SK-N-MC (cell line): ENCODE measurements around the gene FSCN2.
"Not testable (repeated sequence)": the region's sequence is repeated elsewhere in the genome, so short reads cannot be mapped to it uniquely, and the experiment has no call there.

Experiments
- DNase-seq: peaks from one replicate; pipeline ENCODE4 v3.0.0-alpha.2; 2011; ENCODE audit warnings: low read depth, low spot score
- H3K27ac ChIP-seq: fragments of 200-600 bp; sonication (generic); 2 replicates; pipeline ENCODE4 v1.5.1; 2016; ENCODE audit warnings: mixed run types
- H3K36me3 ChIP-seq: fragments of 200-600 bp; sonication (generic); 2 replicates; pipeline ENCODE4 v1.6.1; 2017; ENCODE audit warnings: antibody characterized with exemption, low read length, mixed read lengths; ENCODE audit not compliant: insufficient read depth
- H3K4me3 ChIP-seq: fragments of 200-600 bp; sonication (generic); 2 replicates; pipeline ENCODE4 v1.5.1; 2016
- H3K9ac ChIP-seq: fragments of 200-600 bp; sonication (generic); 2 replicates; pipeline ENCODE4 v1.8.0; 2017; ENCODE audit warnings: mixed run types, mixed read lengths; ENCODE audit not compliant: insufficient read length
- H3K9me3 ChIP-seq: fragments of 200-600 bp; sonication (generic); 2 replicates; pipeline ENCODE4 v1.6.1; 2017; ENCODE audit warnings: low read depth, mild to moderate bottlenecking, antibody characterized with exemption, low read length, moderate library complexity, mixed read lengths
- EZH2 ChIP-seq: fragments of 200-600 bp; sonication (generic); IDR thresholded peaks from one replicate; pipeline ENCODE4 v1.6.1; 2017; ENCODE audit warnings: antibody characterized with exemption
- FOXP2 ChIP-seq: optimal IDR thresholded peaks from 2 replicates; pipeline ENCODE3; 2011; ENCODE audit warnings: mild to moderate bottlenecking, moderate library complexity; ENCODE audit not compliant: insufficient read depth; ENCODE audit errors: extremely low read length, control extremely low read depth
- POLR2AphosphoS5 ChIP-seq: IDR thresholded peaks from 2 replicates; pipeline ENCODE4 v1.6.1; 2012; ENCODE audit warnings: mild to moderate bottlenecking, low read depth, low read length, borderline replicate concordance

Gene FSCN2

DNA sequence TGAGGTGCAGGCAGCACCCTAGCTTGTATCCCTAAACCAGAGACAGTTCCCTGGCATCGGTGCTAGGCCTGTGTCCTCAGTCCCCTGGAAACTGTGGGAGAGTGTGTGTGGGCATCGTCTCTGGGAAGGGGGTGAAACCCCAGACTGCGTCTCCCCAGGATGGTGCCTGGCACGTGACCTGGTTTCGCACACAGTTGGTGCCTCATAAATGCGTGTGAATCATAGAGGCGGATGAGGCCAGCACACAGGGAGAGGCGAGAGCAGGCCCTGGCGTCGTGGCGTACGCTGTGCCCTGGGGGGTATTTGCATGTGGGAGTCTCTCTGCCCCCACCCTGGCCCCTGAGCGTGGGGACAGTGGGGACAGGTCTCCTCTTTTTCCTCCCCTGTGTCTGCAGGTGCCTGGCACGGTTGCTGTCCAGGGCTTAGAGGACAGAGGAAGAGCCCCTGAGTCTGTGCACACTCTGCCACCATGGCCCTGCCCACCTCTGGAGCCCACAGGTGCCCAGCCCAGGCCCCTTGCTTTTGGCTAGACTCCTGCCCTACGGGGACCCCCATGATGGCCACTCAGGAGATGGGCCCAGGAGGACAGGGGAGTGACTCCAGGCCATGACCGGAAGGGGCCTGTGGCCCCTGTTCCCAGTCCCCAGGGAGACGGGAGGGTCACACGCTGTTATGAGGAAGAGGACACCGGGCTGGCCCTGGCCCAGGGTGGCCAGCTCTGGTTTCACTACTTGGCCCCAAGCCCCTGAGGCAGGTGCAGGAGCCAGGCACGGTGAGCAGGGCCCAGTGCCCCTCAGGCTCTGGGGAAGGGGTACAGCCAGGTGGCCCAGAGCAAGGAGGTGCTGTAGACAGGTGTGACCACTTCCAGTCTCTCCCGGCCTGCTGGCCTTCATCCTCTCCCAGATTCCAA lies 1.3 kb upstream of the FSCN2 start:
- Histone ChIP-seq H3K36me3 (no peaks in the 10 kb centered on the region), H3K27ac (no peak overlapping the region), H3K9ac (no peak overlapping the region), H3K9me3 (no peaks in the 10 kb centered on the region), H3K4me3 (no peak overlapping the region)
- DNase-seq, result no peak
- TF ChIP-seq FOXP2 (no peak), EZH2 (no peak), POLR2AphosphoS5 (no peak)

DNA sequence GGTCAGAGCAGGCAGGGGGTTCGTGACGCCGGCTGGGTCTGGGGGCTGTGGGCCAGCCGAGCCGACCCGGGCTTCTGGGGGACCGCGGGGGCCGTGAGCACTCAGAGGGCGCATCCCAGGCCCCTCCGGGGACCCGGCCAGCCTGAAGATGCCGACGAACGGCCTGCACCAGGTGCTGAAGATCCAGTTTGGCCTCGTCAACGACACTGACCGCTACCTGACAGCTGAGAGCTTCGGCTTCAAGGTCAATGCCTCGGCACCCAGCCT lies 140 bp downstream of the FSCN2 start:
- no peaks in the 10 kb centered on the region for H3K9me3 ChIP-seq
- H3K27ac ChIP-seq, result no peak overlapping the region
- H3K4me3 ChIP-seq, result no peak overlapping the region
- DNase-seq, result no peak
- no peaks in the 10 kb centered on the region for H3K36me3 ChIP-seq
- TF ChIP-seq EZH2 (no peak), POLR2AphosphoS5 (no peak), FOXP2 (no peak)
- H3K9ac ChIP-seq, result no peak overlapping the region

DNA sequence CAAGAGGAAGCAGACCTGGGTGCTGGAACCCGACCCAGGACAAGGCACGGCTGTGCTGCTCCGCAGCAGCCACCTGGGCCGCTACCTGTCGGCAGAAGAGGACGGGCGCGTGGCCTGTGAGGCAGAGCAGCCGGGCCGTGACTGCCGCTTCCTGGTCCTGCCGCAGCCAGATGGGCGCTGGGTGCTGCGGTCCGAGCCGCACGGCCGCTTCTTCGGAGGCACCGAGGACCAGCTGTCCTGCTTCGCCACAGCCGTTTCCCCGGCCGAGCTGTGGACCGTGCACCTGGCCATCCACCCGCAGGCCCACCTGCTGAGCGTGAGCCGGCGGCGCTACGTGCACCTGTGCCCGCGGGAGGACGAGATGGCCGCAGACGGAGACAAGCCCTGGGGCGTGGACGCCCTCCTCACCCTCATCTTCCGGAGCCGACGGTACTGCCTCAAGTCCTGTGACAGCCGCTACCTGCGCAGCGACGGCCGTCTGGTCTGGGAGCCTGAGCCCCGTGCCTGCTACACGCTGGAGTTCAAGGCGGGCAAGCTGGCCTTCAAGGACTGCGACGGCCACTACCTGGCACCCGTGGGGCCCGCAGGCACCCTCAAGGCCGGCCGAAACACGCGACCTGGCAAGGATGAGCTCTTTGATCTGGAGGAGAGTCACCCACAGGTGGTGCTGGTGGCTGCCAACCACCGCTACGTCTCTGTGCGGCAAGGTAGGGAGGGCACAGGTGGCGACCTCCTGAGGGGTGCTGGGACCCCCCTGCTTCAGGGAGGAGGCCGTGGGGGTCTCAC lies 667 bp downstream of the FSCN2 start:
- H3K27ac ChIP-seq, result no peak overlapping the region
- no peaks in the 10 kb centered on the region for H3K36me3 ChIP-seq
- no peak for DNase-seq
- no peak overlapping the region for H3K9ac ChIP-seq
- H3K9me3 ChIP-seq, result no peaks in the 10 kb centered on the region
- TF ChIP-seq FOXP2 (no peak), EZH2 (no peak), POLR2AphosphoS5 (no peak)
- no peak overlapping the region for H3K4me3 ChIP-seq

DNA sequence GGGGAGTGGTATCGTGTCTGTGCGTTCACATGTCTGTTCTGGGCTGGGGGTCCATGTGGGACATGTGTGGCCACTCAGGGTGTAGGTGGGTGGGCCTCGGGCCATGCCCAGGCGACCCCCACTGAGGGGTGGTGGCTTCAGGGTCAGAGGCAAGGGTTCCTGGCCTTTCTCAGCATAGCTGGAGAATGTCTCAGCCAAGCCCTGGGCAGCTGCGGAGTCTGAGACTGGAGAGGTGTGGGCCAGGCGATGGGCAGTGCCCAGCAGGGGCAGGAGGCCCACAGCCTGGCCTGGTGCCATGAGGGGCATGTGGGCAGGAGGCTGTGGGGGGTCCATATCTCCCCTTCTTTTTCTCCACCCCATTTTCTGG lies 1.2 kb downstream of the FSCN2 start:
- no peak for DNase-seq
- no peak overlapping the region for H3K9ac ChIP-seq
- TF ChIP-seq EZH2 (no peak), POLR2AphosphoS5 (no peak), FOXP2 (no peak)
- H3K4me3 ChIP-seq, result no peak overlapping the region
- H3K9me3 ChIP-seq, result no peaks in the 10 kb centered on the region
- H3K36me3 ChIP-seq, result no peaks in the 10 kb centered on the region
- H3K27ac ChIP-seq, result no peak overlapping the region

DNA sequence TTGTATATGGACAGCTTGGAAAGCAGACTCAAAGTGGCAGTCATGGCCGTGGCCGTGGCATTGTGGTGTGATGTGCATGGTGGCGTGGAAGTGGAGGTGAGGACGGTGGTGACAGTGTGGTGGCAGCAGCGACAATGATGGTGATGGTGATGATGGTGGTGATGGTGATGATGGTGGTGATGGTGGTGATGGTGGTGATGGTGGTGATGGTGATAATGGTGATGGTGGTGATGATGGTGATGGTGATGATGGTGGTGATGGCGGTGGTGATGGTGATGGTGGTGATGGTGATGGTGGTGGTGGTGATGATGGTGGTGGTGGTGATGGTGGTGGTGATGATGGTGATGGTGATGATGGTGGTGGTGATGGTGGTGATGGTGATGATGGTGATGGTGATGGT lies 2.8 kb downstream of the FSCN2 start:
- not testable (repeated sequence) for H3K4me3 ChIP-seq, DNase-seq, H3K27ac ChIP-seq, H3K9me3 ChIP-seq, H3K36me3 ChIP-seq, H3K9ac ChIP-seq

DNA sequence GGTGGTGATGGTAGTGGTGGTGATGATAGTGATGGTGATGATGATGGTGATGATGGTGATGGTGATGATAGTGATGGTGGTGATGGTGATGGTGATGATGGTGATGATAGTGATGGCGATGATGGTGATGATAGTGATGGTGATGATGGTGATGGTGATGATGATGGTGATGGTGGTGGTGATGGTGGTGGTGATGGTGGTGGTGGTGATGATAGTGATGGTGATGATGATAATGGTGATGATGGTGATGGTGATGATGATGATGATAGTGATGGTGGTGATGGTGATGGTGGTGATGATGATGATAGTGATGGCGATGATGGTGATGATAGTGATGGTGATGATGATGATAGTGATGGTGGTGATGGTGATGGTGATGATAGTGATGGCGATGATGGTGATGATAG lies 3.8 kb downstream of the FSCN2 start:
- H3K4me3 ChIP-seq, DNase-seq, H3K27ac ChIP-seq, H3K36me3 ChIP-seq, H3K9me3 ChIP-seq, H3K9ac ChIP-seq: not testable (repeated sequence)

DNA sequence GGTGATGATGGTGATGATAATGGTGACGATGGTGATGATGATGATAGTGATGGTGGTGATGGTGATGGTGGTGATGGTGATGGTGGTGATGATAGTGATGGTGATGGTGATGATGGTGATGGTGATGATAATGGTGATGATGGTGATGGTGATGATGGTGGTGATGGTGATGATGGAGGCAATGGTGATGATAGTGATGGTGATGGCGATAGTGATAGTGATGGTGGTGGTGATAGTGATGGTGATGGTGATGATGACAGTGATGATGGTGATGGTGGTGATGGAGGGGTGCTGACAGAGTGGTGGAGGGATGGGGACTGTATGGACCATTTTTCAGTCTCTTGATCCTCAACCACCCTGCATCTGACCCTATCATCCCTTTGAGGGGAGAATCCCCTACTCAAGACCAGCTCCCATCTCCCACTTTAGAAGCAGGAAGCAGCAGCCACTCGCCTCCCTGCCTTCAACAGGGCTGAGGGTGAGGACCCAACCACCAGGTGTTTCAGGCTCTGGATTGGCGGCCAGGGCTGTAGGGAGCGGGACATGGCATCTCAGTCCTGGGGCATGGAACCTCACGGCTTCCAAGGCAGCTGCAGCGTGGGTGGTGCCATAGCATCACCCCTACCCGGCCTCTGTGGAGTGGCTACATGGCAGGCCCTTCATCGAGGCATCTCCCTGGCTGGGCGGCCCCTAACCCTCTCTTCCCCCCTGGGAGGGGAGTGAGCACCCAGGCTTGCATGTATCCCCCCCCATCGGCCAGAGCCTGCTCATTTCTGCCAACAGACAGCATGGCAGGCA lies 4.5 kb downstream of the FSCN2 start:
- DNase-seq, result no peak
- H3K9me3 ChIP-seq, result no peaks in the 10 kb centered on the region
- H3K36me3 ChIP-seq, result no peaks in the 10 kb centered on the region
- H3K9ac ChIP-seq, result no peak overlapping the region
- TF ChIP-seq POLR2AphosphoS5 (no peak), EZH2 (no peak), FOXP2 (no peak)
- H3K4me3 ChIP-seq, result no peak overlapping the region
- H3K27ac ChIP-seq, result no peak overlapping the region

DNA sequence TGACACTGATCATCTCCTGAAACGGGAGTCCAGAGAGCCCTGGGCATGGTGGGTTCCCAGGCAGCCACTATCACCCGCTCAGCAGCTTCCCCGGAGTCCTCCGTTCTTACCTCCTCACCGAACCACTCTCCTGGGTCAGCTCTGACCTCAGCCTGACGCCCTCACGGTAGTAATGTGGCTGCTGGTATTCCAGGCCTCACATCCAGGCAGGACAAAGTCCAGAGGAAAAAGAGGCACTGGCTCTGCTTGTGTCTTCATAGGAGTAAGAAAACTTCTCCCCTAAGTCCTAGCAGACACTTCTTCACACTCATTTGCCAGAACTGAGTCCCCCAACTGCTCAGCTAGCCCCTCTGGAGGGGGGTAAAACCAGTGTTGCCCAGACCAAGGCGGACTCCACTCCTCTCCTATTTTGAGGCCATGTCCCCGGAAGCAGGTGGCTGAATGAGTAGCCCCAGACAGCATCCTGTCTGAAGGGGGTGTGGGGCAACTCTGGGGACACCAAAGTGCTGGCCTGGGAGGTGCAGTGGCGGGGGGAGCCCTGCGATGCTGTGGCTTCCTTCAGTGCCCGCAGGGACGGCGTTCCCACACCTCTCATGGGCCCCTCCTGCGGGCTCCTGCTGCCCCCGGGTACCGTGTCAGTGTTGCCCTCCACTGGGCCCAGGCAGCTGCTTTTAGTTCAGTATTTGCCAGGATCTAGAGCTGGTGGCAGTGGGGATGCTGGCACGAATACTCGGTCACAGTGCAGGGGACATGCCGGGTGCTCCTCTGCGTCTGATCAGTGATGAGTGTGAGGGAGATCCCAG lies 5.4 kb downstream of the FSCN2 start:
- no peak for DNase-seq
- Histone ChIP-seq H3K9ac (no peak overlapping the region), H3K9me3 (no peaks in the 10 kb centered on the region), H3K36me3 (no peaks in the 10 kb centered on the region), H3K4me3 (no peak overlapping the region), H3K27ac (no peak overlapping the region)
- no peak for TF ChIP-seq EZH2
- no peak for TF ChIP-seq FOXP2
- TF ChIP-seq POLR2AphosphoS5, result no peak
